SK-N-MC (cell line): ENCODE results near the gene C7orf33.

Source experiments
- EZH2 ChIP-seq: fragments of 200-600 bp; sonication (generic); IDR thresholded peaks from one replicate; pipeline ENCODE4 v1.6.1; 2017; ENCODE audit warnings: antibody characterized with exemption
- FOXP2 ChIP-seq: optimal IDR thresholded peaks from 2 replicates; pipeline ENCODE3; 2011; ENCODE audit warnings: mild to moderate bottlenecking, moderate library complexity; ENCODE audit not compliant: insufficient read depth; ENCODE audit errors: extremely low read length, control extremely low read depth
- POLR2AphosphoS5 ChIP-seq: IDR thresholded peaks from 2 replicates; pipeline ENCODE4 v1.6.1; 2012; ENCODE audit warnings: mild to moderate bottlenecking, low read depth, low read length, borderline replicate concordance

DNA sequence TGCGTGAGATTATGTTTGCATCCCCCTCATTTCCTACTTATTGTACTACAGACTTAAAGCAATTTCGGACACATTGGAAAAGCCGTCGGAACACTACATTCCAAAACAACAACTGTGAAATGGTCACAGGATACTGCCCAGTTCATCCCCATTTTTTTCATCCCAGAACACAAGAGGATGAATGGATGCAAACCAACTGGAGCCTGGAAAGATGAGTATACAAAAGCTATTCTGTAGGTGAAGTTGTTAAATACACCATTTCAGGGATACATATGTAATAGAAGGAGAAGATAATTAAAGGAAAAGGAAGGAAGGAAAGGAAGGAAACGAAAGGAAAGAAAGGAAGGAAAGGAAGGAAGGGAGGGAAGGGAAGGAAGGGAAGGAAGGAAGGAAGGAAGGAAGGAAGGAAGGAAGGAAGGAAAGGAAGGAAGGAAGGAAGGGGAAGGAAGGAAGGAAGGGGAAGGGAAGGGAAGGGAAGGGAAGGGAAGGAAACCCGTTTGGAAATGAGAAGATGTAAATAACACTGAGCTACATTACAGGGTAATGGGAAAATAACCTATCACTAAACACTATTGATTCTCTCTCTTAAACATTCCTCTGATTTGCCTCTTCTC is 48.6 kb upstream of the C7orf33 start:
- no peak for TF ChIP-seq EZH2
- peak; percentile 60; the same call in 1 of the 2 replicates for TF ChIP-seq POLR2AphosphoS5
- no peak for TF ChIP-seq FOXP2
